Thoracic aorta (tissue), 2 donors: Measurements from ENCODE around the gene MED27. TPM values are rescaled to one million over a fixed set of nuclear protein-coding genes. Genes with fewer than 3 reads are reported as not detected.

ENCODE experiments used
- ATAC-seq: fragments of 150-250 bp; one replicate; pipeline ENCODE4 v1.8.0; 2017; ENCODE audit warnings: low read depth; ENCODE audit not compliant: insufficient number of reproducible peaks, low FRiP score
- DNase-seq: peaks from one replicate; pipeline ENCODE4 v3.0.0-alpha.2; 2020; ENCODE audit warnings: low spot score
- H3K27ac ChIP-seq, 2 donors: fragments of 200-600 bp; sonication (generic); 1 replicate in 1 of 2; 2 replicates in 1 of 2; pipeline ENCODE4 v1.5.1; 2016; ENCODE audit warnings: mild to moderate bottlenecking in 2 of 2, moderate library complexity in 2 of 2
- H3K27me3 ChIP-seq: fragments of 200-600 bp; sonication (generic); replicated peaks from 2 replicates; pipeline ENCODE4 v1.6.0; 2016; ENCODE audit warnings: mild to moderate bottlenecking; ENCODE audit not compliant: insufficient read depth
- H3K36me3 ChIP-seq: fragments of 200-600 bp; sonication (generic); one replicate; pipeline ENCODE4 v1.5.1; 2016
- H3K4me1 ChIP-seq, 2 donors: fragments of 200-600 bp; sonication (generic); 1 replicate in 1 of 2; 2 replicates in 1 of 2; pipeline versions ENCODE4 v1.5.1 to v1.6.0; 2016; ENCODE audit warnings: low read depth in 2 of 2, mild to moderate bottlenecking in 1 of 2; ENCODE audit not compliant: control insufficient read depth in 1 of 2
- H3K4me3 ChIP-seq: fragments of 200-600 bp; sonication (generic); 2 replicates; pipeline ENCODE4 v1.5.1; 2016; ENCODE audit warnings: mild to moderate bottlenecking
- H3K9me3 ChIP-seq: fragments of 200-600 bp; sonication (generic); 2 replicates; pipeline ENCODE4 v1.5.1; 2016
- CTCF ChIP-seq: fragments of 200-600 bp; sonication (generic); IDR thresholded peaks from one replicate; pipeline ENCODE4 v1.5.1; 2019; ENCODE audit warnings: antibody characterized with exemption
- total RNA-seq, 2 donors: library from RNA; depleted of rRNA; stranded (reverse); fragments of >200 nt; gene quantifications; one replicate each; pipeline versions ENCODE4 v1.1.0 to v1.2.3, GENCODE V29; 2016

MED27 gene
- total RNA-seq, 2 donors from 2014 or later: 19.3 to 26.5 TPM

- no peak for DNase-seq
- ATAC-seq: no peak
These were observed 14.7 kb upstream of the MED27 start for GRCh38 chr9:132094314-132094791.

GRCh38 chr9:132090771-132091170 is 11.1 kb upstream of the MED27 start:
- no peak for DNase-seq
- Histone ChIP-seq H3K4me1 (no peaks in the 10 kb centered on the region), H3K27me3 (no peaks in the 10 kb centered on the region), H3K9me3 (no peaks in the 10 kb centered on the region), H3K4me3 (no peak overlapping the region), H3K27ac (no peak overlapping the region), H3K36me3 (no peaks in the 10 kb centered on the region)
- ATAC-seq: no peak
- TF ChIP-seq CTCF: no peak

More at GRCh38 chr9:132094314-132094791, 14.7 kb upstream of the MED27 start:
- no peak overlapping the region for H3K4me3 ChIP-seq
- H3K36me3 ChIP-seq: no peaks in the 10 kb centered on the region
- H3K27me3 ChIP-seq: peaks cover 4% of the 10 kb centered on the region
- no peaks in the 10 kb centered on the region for H3K4me1 ChIP-seq
- no peak for TF ChIP-seq CTCF
- H3K27ac ChIP-seq: no peak overlapping the region
- H3K9me3 ChIP-seq: no peaks in the 10 kb centered on the region

GRCh38 chr9:132087438-132088030 is 7.9 kb upstream of the MED27 start:
- TF ChIP-seq CTCF: no peak

GRCh38 chr9:132082188-132082587 is 2.5 kb upstream of the MED27 start:
- Histone ChIP-seq H3K4me1 (peaks cover 13 to 18% of the 10 kb centered on the region in 2 donors), H3K27ac (no peak overlapping the region), H3K27me3 (no peaks in the 10 kb centered on the region), H3K9me3 (no peaks in the 10 kb centered on the region), H3K4me3 (no peak overlapping the region), H3K36me3 (no peaks in the 10 kb centered on the region)
- DNase-seq (no peak), ATAC-seq (no peak)
- no peak for TF ChIP-seq CTCF

More at GRCh38 chr9:132087438-132088030, 7.9 kb upstream of the MED27 start:
- DNase-seq (no peak), ATAC-seq (no peak)
- Histone ChIP-seq H3K27ac (no peak overlapping the region), H3K4me1 (no peaks in the 10 kb centered on the region), H3K36me3 (no peaks in the 10 kb centered on the region), H3K27me3 (no peaks in the 10 kb centered on the region), H3K4me3 (no peak overlapping the region), H3K9me3 (no peaks in the 10 kb centered on the region)

GRCh38 chr9:132078699-132079356 is 839 bp downstream of the MED27 start:
- H3K27me3 ChIP-seq: no peaks in the 10 kb centered on the region
- H3K4me1 ChIP-seq: peaks cover 30 to 51% of the 10 kb centered on the region in 2 donors
- H3K9me3 ChIP-seq: no peaks in the 10 kb centered on the region
- peak overlapping the region; percentile 58 to 70 for H3K27ac ChIP-seq
- TF ChIP-seq CTCF: no peak
- no peak for DNase-seq
- H3K4me3 ChIP-seq: peak overlapping the region; percentile 93
- no peak for ATAC-seq
- H3K36me3 ChIP-seq: peaks cover 6% of the 10 kb centered on the region
